Gastroesophageal sphincter (tissue), 4 donors: ENCODE results near the gene SLC7A10. TPM values are rescaled to one million over a fixed set of nuclear protein-coding genes. Genes with fewer than 3 reads are reported as not detected.

Source experiments
- ATAC-seq: fragments of 150-250 bp; one replicate; pipeline ENCODE4 v1.9.1; 2016; ENCODE audit warnings: mild to moderate bottlenecking, moderate library complexity
- H3K27ac ChIP-seq, 4 donors: fragments of 200-600 bp; sonication (generic) in 3 of 4; 1 replicate in 3 of 4; 2 replicates in 1 of 4; pipeline ENCODE4 v1.5.1; 2016 to 2019
- H3K27me3 ChIP-seq: fragments of 200-600 bp; sonication (generic); one replicate; pipeline ENCODE4 v1.5.1; 2019
- H3K36me3 ChIP-seq, 2 donors: fragments of 200-600 bp; sonication (generic); one replicate each; pipeline ENCODE4 v1.5.1; 2019; ENCODE audit warnings: control low read depth in 1 of 2
- H3K4me1 ChIP-seq, 3 donors: fragments of 200-600 bp; sonication (generic); 1 replicate in 2 of 3; 2 replicates in 1 of 3; pipeline ENCODE4 v1.5.1; 2016 to 2019; ENCODE audit warnings: control low read depth in 2 of 3
- H3K4me3 ChIP-seq, 2 donors: fragments of 200-600 bp; sonication (generic); one replicate each; pipeline ENCODE4 v1.5.1; 2019; ENCODE audit warnings: mild to moderate bottlenecking in 1 of 2, moderate library complexity in 1 of 2
- H3K9me3 ChIP-seq, 3 donors: fragments of 200-600 bp; sonication (generic); one replicate each; pipeline ENCODE4 v1.5.1; 2017 to 2019; ENCODE audit warnings: control low read depth in 2 of 3
- EP300 ChIP-seq: sonication (generic); formaldehyde crosslinking; IDR thresholded peaks from one replicate; pipeline ENCODE4 v1.6.1; 2017; ENCODE audit warnings: antibody characterized with exemption, mild to moderate bottlenecking
- POLR2A ChIP-seq, 2 donors: fragments of 450-650 bp; IDR thresholded peaks; one replicate each; pipeline ENCODE4 v1.6.1; 2017; ENCODE audit warnings: antibody characterized with exemption in 2 of 2, mild to moderate bottlenecking in 2 of 2, moderate library complexity in 1 of 2
- POLR2AphosphoS5 ChIP-seq: sonication (generic); formaldehyde crosslinking; IDR thresholded peaks from one replicate; pipeline ENCODE4 v1.6.1; 2017; ENCODE audit warnings: antibody characterized with exemption
- WGBS, 2 donors: methylation state at CpG; one replicate each; pipeline ENCODE4 v1.1.5; 2018; ENCODE audit warnings: low coverage in 1 of 2; 5-methylcytosine and 5-hydroxymethylcytosine counted together
- total RNA-seq, 4 donors: library from RNA; depleted of rRNA; stranded (reverse); fragments of >200 nt; gene quantifications; one replicate each; pipeline ENCODE4 v1.1.0, GENCODE V29; 2016
- TF ChIP-seq, protein P1 (sequence below), 4 experiments: fragments of 200-600 bp in 2 of 4; fragments of 450-650 bp in 2 of 4; sonication (generic) in 1 of 4; IDR thresholded peaks; one replicate each; pipeline ENCODE4 v1.5.1; 2017 to 2019; ENCODE audit warnings: antibody characterized with exemption in 4 of 4, mild to moderate bottlenecking in 2 of 4, moderate library complexity in 2 of 4

SLC7A10 gene
- total RNA-seq, 4 donors from 2014 or later, result not detected

DNA sequence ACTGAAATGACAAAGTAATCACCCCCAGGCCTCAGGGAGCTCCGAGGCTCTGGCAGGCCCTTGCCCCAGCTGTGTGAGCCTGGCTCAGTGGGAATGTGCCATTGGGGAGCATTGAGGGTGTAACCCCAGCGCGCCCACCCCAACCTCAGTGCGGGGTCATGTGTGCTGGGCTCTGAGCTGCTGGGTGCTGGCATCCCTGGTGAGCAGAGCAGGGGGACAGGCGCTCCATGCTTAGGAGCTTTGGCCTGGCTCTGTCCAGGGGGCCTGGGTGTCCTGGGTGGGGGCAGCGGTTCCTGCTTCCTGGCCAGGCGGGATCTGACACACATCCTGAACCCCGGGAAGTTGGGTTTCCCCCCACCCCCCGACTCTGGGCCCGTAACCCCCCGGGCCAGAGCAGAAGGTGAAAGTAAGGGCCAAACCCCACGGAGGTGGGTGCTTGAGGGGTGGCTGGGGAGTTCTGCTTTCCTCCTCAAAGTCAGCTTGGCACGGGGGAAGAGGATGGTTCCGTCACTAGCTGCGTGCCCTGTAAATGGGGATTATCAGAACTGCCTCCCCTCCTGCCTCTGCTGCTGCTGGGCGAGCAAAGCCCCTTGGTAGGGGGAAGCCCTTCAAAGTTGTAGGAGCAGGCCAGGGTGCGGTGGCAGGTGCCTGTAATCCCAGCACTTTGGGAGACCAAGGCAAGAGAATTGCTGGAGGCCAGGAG lies 29.9 kb downstream of the SLC7A10 start:
- TF ChIP-seq POLR2AphosphoS5 (no peak), POLR2A (IDR thresholded peaks at IDR 0.05) (no peak), EP300 (no peak)
- TF ChIP-seq, protein P1, sequence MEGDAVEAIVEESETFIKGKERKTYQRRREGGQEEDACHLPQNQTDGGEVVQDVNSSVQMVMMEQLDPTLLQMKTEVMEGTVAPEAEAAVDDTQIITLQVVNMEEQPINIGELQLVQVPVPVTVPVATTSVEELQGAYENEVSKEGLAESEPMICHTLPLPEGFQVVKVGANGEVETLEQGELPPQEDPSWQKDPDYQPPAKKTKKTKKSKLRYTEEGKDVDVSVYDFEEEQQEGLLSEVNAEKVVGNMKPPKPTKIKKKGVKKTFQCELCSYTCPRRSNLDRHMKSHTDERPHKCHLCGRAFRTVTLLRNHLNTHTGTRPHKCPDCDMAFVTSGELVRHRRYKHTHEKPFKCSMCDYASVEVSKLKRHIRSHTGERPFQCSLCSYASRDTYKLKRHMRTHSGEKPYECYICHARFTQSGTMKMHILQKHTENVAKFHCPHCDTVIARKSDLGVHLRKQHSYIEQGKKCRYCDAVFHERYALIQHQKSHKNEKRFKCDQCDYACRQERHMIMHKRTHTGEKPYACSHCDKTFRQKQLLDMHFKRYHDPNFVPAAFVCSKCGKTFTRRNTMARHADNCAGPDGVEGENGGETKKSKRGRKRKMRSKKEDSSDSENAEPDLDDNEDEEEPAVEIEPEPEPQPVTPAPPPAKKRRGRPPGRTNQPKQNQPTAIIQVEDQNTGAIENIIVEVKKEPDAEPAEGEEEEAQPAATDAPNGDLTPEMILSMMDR (IDR thresholded peaks at IDR 0.05), result no peak
- H3K4me1 ChIP-seq, result peaks cover 0 to 22% (median 9%) of the 10 kb centered on the region in 3 donors
- 100% methylated on average over 1 of the region's 17 CpGs; no CpG with 5 or more reads in 1 of the 2 donors for WGBS, 2 donors
- no peaks in the 10 kb centered on the region for H3K27me3 ChIP-seq
- ATAC-seq, result no peak
- H3K27ac ChIP-seq, result peak overlapping the region in 3 of 4 donors; percentile 73 to 82 (median 82)
- peak overlapping the region in 1 of 2 donors; percentile 82 for H3K4me3 ChIP-seq
- peaks cover 0 to 34% of the 10 kb centered on the region in 2 donors for H3K36me3 ChIP-seq
- no peaks in the 10 kb centered on the region for H3K9me3 ChIP-seq

DNA sequence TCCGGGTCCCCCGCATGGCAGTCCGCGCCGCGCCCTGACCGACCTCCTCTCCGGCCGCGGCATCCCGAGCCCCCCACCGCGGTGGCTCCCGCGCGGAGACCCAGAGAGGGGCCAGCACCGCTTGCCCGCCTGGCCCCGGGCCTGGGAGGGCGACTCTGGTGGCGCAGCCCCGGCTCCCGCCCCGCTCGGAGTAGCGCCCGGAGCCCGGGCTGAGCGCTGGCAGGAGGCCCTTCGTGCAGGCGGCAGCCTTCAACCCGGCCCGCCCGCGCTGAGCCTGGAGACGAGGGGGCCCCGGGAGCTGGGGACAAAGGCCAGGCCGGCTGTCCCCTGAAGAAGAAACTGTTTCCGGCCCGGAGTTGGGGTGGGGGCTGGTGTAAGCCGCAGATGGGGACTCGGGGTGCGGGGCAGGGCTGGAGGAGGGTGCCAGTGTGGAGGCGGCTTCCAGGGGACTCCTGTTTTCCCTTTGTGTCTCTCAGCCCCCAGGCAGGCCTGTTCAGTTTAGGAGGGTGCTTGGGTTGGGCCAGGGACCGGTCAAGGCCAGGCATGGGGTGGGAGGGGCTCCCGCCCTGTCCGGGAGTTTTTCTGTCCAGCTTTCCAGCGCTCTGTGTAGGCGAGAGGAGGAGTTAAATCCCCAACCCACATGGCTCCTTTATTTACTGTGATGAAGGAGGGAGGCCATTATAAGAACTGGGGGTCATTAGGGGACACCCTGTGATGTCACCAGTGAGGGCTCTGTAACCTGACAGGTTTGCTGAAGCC lies 30.6 kb downstream of the SLC7A10 start:
- Histone ChIP-seq H3K4me3 (peak overlapping the region; percentile 66 to 82), H3K9me3 (no peaks in the 10 kb centered on the region), H3K27ac (peak overlapping the region in 3 of 4 donors; percentile 73 to 82 (median 82)), H3K4me1 (peaks cover 0 to 22% (median 9%) of the 10 kb centered on the region in 3 donors), H3K27me3 (no peaks in the 10 kb centered on the region), H3K36me3 (peaks cover 0 to 29% of the 10 kb centered on the region in 2 donors)
- no CpG with 5 or more reads among the region's 49 CpGs for WGBS, 2 donors
- TF ChIP-seq EP300 (no peak), POLR2A (IDR thresholded peaks at IDR 0.05) (no peak), POLR2AphosphoS5 (no peak)
- TF ChIP-seq, protein P1 (IDR thresholded peaks at IDR 0.05), result no peak
- peak; percentile 45 for ATAC-seq

DNA sequence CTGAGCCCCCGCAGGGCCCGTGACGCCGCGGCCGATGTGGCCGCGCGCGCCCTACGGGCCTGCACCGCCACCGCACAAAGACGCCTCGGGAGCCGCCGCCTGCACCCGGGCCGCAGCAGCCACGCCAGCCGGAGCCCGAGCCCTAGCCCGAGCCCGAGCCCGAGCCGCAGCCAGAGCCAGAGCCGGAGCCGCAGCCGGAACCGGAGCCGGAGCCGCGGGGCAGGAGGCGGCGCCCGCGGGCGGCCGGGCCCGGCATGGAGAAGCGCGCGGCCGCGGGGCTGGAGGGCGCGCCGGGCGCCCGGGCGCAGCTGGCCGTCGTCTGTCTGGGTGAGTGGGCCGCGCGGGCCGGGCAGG lies 31.1 kb downstream of the SLC7A10 start:
- TF ChIP-seq EP300 (no peak), POLR2AphosphoS5 (no peak), POLR2A (IDR thresholded peaks at IDR 0.05) (no peak)
- TF ChIP-seq, protein P1 (IDR thresholded peaks at IDR 0.05), result no peak
- Histone ChIP-seq H3K36me3 (peaks cover 0 to 29% of the 10 kb centered on the region in 2 donors), H3K27me3 (no peaks in the 10 kb centered on the region), H3K9me3 (no peaks in the 10 kb centered on the region), H3K4me3 (peak overlapping the region; percentile 66 to 82), H3K4me1 (peaks cover 0 to 22% (median 9%) of the 10 kb centered on the region in 3 donors), H3K27ac (peak overlapping the region in 3 of 4 donors; percentile 73 to 82 (median 82))
- peak; percentile 35 for ATAC-seq
- no CpG with 5 or more reads among the region's 57 CpGs for WGBS, 2 donors

DNA sequence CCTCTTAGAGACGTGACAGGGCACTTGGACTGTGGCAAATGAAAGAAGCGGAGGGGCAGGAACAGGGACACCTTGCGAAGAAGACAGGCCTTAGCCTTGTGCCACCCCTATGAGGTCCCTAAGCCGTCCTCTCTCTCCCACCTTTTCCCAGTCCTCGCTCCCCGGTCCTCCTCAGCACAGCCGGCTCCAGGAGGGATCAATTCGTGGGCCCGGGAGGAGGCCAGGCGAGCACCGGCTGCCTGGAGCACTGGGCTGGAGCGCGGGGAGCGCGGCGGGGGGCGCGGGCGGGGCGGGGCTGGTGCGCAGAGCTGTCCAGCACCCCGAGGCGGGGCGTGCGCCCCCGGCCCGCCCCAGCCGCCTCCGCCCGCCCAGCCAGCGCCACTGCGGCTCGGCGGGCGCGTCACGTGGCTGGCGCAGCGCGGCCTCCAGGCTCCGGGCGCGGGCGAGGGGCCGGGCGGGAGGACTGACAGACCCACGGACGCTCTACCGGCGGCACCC lies 31.7 kb downstream of the SLC7A10 start, which contains the start of gene LRP3:
Gene LRP3, plus strand, starts transcription at position 466 of the 498 bp plus-strand sequence. CDS start 456 bp downstream, outside the sequence.
- Histone ChIP-seq H3K4me1 (peaks cover 0 to 22% (median 9%) of the 10 kb centered on the region in 3 donors), H3K27ac (peak within 1 kb of the TSS in 3 of 4 donors; percentile 73 to 82 (median 82)), H3K36me3 (peaks cover 0 to 23% of the 10 kb centered on the region in 2 donors), H3K4me3 (peak within 1 kb of the TSS; percentile 66 to 82), H3K9me3 (no peaks in the 10 kb centered on the region), H3K27me3 (no peaks in the 10 kb centered on the region)
- TF ChIP-seq, protein P1 (IDR thresholded peaks at IDR 0.05), result no peak
- TF ChIP-seq POLR2A (IDR thresholded peaks at IDR 0.05) (no peak), POLR2AphosphoS5 (no peak), EP300 (no peak)
- 73% methylated on average over 2 of the region's 50 CpGs; no CpG with 5 or more reads in 1 of the 2 donors for WGBS, 2 donors
- peak; percentile 77 for ATAC-seq
